Panc1 (cell line): ENCODE data around the gene PIGC.

Source experiments
- CTCF ChIP-seq: fragments of 450-650 bp; IDR thresholded peaks from 2 replicates; pipeline ENCODE4 v1.5.1; 2017; ENCODE audit warnings: mild to moderate bottlenecking
- POLR2AphosphoS5 ChIP-seq: IDR thresholded peaks from 2 replicates; pipeline ENCODE4 v1.6.1; 2012; ENCODE audit warnings: mild to moderate bottlenecking, low read depth, low read length, moderate library complexity

DNA sequence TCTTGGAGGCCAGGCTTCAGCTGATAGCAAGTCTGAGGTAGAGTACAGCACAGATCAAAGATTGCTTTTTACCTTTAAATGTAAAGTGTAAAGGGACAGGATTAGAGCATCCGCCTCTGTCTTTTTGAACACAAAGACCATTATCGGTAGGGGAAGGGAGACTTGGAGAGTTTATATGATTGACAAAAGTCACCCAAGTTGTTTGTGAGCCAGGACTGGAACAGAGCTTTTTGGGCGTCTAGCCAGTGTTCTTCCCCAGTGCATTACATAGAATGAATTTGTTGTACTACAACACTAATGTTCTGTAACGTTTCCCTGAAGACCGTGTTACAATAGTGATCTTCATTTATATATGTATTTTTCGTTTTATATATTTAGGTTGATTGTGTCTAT lies 9.3 kb upstream of the PIGC start:
- TF ChIP-seq CTCF (no peak), POLR2AphosphoS5 (no peak)
